GM12873 (cell line): ENCODE measurements around the gene TNFSF10.

Experiments used
- CTCF ChIP-seq: IDR thresholded peaks from 2 replicates; pipeline ENCODE4 v1.5.1; 2012; ENCODE audit warnings: low read depth, mild to moderate bottlenecking, moderate library complexity, low read length, control low read depth; ENCODE audit not compliant: insufficient read depth; ENCODE audit errors: missing control alignments

Gene TNFSF10

DNA sequence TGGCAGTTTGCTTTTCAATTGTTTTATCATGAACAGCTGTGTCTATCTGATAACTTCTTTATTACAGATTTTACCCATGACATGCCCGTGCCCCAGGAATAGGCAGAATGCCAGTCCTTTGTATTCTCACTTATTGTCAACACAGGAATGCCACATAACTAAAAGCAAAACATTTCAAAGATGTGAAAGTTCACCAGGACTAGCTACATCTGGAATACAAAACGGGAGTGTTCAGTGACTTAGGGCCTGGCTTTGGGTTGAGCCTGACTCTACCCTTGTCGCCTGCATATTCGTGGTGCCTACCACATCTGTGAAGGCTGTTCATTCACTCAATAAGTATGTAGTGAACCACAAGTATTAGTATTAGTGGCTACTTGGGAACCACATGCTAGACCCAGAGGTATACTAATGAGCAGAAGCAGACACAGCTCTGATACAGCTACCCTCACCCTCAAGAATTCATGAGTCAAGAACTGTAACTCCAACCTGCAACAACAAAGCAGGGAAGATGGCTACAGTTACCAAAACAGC lies 2.9 kb downstream of the TNFSF10 start:
- no peak for TF ChIP-seq CTCF

DNA sequence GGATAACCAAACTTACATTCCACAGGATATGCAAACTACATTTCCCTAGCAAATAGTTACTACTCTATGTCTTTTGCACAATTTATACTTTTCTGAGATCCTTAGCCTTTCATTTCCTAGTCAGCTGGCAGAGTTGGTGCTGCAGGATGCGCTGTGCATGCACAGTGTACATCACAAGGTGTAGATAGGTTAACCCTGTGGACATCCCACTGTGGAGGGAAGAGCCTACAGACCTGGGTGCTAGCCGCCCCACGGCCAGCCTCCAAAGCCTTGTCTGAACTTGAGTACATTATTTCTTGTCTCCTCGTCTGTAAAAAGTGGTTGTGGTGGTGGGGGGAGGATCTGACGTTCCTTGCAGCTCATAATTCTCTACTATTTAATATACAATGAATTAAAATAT lies 3.5 kb downstream of the TNFSF10 start:
- TF ChIP-seq CTCF = no peak

- no peak for TF ChIP-seq CTCF
Measured at GRCh38 chr3:172518929-172519640, 4.1 kb downstream of the TNFSF10 start.

- TF ChIP-seq CTCF = no peak
Measured at GRCh38 chr3:172517859-172518466, 5.3 kb downstream of the TNFSF10 start.

- no peak for TF ChIP-seq CTCF
Measured at GRCh38 chr3:172516318-172517214, 6.7 kb downstream of the TNFSF10 start.

DNA sequence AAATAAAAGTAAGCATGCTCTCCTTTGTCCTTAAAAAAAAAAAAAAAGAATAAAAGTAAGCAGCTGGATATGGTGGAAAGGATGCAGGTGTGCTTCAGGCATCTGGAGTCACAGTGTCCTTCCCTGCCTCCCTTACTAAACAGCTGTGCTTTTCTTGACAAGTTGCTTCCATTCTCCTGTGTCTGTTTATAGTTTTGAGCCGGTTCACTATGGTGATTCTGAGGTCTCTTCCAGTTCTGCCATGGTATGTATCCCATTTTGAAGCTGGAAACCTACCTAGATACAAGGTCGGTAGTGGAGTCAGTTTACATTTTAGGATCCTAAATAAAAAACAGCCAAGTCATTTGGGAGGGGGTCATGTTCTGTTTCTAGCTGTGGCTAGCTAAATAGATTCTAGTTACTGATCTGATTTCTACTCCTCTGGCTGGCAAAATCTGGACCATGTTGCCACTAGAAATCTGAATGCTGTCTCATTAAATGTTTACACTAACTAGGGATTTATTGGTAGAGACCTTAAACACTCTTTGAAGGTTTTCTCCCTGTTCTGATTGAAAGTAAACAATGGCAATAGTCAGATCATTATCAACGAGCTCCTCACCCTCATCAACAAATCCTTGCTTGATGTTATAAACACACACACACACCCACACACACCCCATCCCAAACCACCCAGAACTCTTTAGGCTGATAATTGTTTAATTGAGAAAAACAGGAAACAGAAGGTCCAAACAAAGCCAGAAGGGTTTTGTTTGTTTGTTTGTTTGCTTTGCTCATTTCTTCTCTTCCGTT lies 7.9 kb downstream of the TNFSF10 start:
- TF ChIP-seq CTCF = no peak
